Lung (tissue), 12 donors: ENCODE results near the gene SYNE1. TPM values are rescaled to one million over a fixed set of nuclear protein-coding genes. Genes with fewer than 3 reads are reported as not detected.

ENCODE experiments used
- ATAC-seq: fragments of 200-7000 bp; cut with Tn5 transposase; one replicate; pipeline ENCODE4 v1.9.1; 2020; ENCODE audit warnings: moderate number of reproducible peaks; ENCODE audit not compliant: insufficient read depth, low FRiP score
- DNase-seq, 3 donors: peaks; one replicate each; pipeline ENCODE4 v3.0.0-alpha.2; 2013 to 2017
- H3K27ac ChIP-seq, 2 donors: one replicate each; pipeline ENCODE4 v1.5.1; 2013; ENCODE audit warnings: mild to moderate bottlenecking in 2 of 2, moderate library complexity in 2 of 2, control low read depth in 1 of 2, inconsistent platforms in 1 of 2, low read depth in 1 of 2, low read length in 1 of 2
- H3K27me3 ChIP-seq, 3 donors: one replicate each; pipeline ENCODE4 v1.5.1; 2013; ENCODE audit warnings: low read length in 2 of 3; ENCODE audit not compliant: control insufficient read depth in 3 of 3, insufficient read depth in 3 of 3
- H3K36me3 ChIP-seq, 4 donors: one replicate each; pipeline ENCODE4 v1.5.1; 2013; ENCODE audit warnings: low read length in 4 of 4, mild to moderate bottlenecking in 1 of 4, moderate library complexity in 1 of 4; ENCODE audit not compliant: control insufficient read depth in 4 of 4, insufficient read depth in 4 of 4
- H3K4me1 ChIP-seq, 5 donors: one replicate each; pipeline ENCODE4 v1.5.1; 2013; ENCODE audit warnings: low read length in 5 of 5, mild to moderate bottlenecking in 2 of 5, moderate library complexity in 1 of 5; ENCODE audit not compliant: control insufficient read depth in 5 of 5, insufficient read depth in 5 of 5
- H3K4me3 ChIP-seq: one replicate; pipeline ENCODE4 v1.5.1; 2013; ENCODE audit warnings: mild to moderate bottlenecking, control low read depth, moderate library complexity
- H3K9ac ChIP-seq, 2 donors: one replicate each; pipeline ENCODE4 v1.5.1; 2013; ENCODE audit warnings: low read length in 2 of 2, control low read depth in 1 of 2; ENCODE audit not compliant: insufficient read depth in 1 of 2
- H3K9me3 ChIP-seq, 4 donors: one replicate each; pipeline ENCODE4 v1.5.1; 2013; ENCODE audit warnings: low read length in 3 of 4, mild to moderate bottlenecking in 1 of 4, moderate library complexity in 1 of 4; ENCODE audit not compliant: control insufficient read depth in 4 of 4, insufficient read depth in 3 of 4
- CTCF ChIP-seq: IDR thresholded peaks from 2 replicates; pipeline ENCODE4 v1.5.1; 2012; ENCODE audit warnings: mild to moderate bottlenecking; ENCODE audit errors: control extremely low read depth, extremely low read depth
- WGBS, 2 donors: extraction: QIAGEN DNeasy Blood & Tissue Kit; methylation state at CpG; one replicate each; pipeline ENCODE4 v1.1.7; 2013; 5-methylcytosine and 5-hydroxymethylcytosine counted together
- polyA plus RNA-seq, 2 donors: library from polyadenylated mRNA; stranded (reverse); fragments of 200-250 nt; gene quantifications; one replicate each; pipeline ENCODE4 v1.2.1, GENCODE V29; 2013
- total RNA-seq, 2 donors: library from RNA; depleted of rRNA in 1 of 2; stranded (reverse); fragments of >200 nt in 1 of 2; gene quantifications; one replicate each; pipeline ENCODE4 v1.2.1, GENCODE V29; 2014 to 2021
- donor health status: control.
- donor health status: control.
- donor health status: Bipolar disorder and iron deficiency.
- donor health status: healthy.
- donor health status: DM: yes; HTN: yes; CAD: no.

Gene SYNE1
- total and polyA plus RNA-seq, 4 donors, result 26.4 to 352 (median 131) TPM

- H3K4me3 ChIP-seq, result no peak overlapping the region
- no peaks in the 10 kb centered on the region for H3K36me3 ChIP-seq
- peaks cover 0 to 9% (median 0%) of the 10 kb centered on the region in 5 donors for H3K4me1 ChIP-seq
- H3K27me3 ChIP-seq, result no peaks in the 10 kb centered on the region
- no peak for DNase-seq
- 75 to 82% methylated on average over 6 of the region's 6 CpGs for WGBS, 2 donors
- no peak for TF ChIP-seq CTCF
- no peak for ATAC-seq
- no peak overlapping the region for H3K9ac ChIP-seq
- no peak overlapping the region for H3K27ac ChIP-seq
- peaks cover 0 to 1% (median 0%) of the 10 kb centered on the region in 4 donors for H3K9me3 ChIP-seq
Measured at GRCh38 chr6:152093711-152094110, 543.5 kb downstream of the SYNE1 start.

GRCh38 chr6:152091851-152092341 is 545.3 kb downstream of the SYNE1 start:
- Histone ChIP-seq H3K9me3 (peaks cover 0 to 1% (median 0%) of the 10 kb centered on the region in 4 donors), H3K27ac (no peak overlapping the region), H3K4me3 (no peak overlapping the region), H3K4me1 (peaks cover 0 to 9% (median 0%) of the 10 kb centered on the region in 5 donors), H3K36me3 (no peaks in the 10 kb centered on the region), H3K9ac (no peak overlapping the region), H3K27me3 (no peaks in the 10 kb centered on the region)
- TF ChIP-seq CTCF, result no peak
- ATAC-seq (no peak), DNase-seq (no peak)
- WGBS, 2 donors, result 79 to 92% methylated on average over 4 of the region's 4 CpGs

- TF ChIP-seq CTCF, result no peak
- Histone ChIP-seq H3K9ac (no peak overlapping the region), H3K27ac (no peak overlapping the region), H3K4me3 (no peak overlapping the region), H3K27me3 (no peaks in the 10 kb centered on the region), H3K4me1 (peaks cover 0 to 9% (median 0%) of the 10 kb centered on the region in 5 donors), H3K36me3 (no peaks in the 10 kb centered on the region), H3K9me3 (peaks cover 0 to 1% (median 0%) of the 10 kb centered on the region in 4 donors)
- 51 to 70% methylated on average over 2 of the region's 2 CpGs for WGBS, 2 donors
- ATAC-seq (no peak), DNase-seq (peak in 1 of 3 donors; percentile 19)
Measured at GRCh38 chr6:152091201-152091600, 546.0 kb downstream of the SYNE1 start.

GRCh38 chr6:152089992-152090391 is 547.2 kb downstream of the SYNE1 start:
- ATAC-seq (no peak), DNase-seq (no peak)
- no peaks in the 10 kb centered on the region for H3K27me3 ChIP-seq
- peaks cover 0 to 1% (median 0%) of the 10 kb centered on the region in 4 donors for H3K9me3 ChIP-seq
- H3K27ac ChIP-seq, result no peak overlapping the region
- no peaks in the 10 kb centered on the region for H3K36me3 ChIP-seq
- WGBS, 2 donors, result 89 to 91% methylated on average over 7 of the region's 7 CpGs
- no peak overlapping the region for H3K4me3 ChIP-seq
- H3K9ac ChIP-seq, result no peak overlapping the region
- H3K4me1 ChIP-seq, result peaks cover 0 to 9% (median 0%) of the 10 kb centered on the region in 5 donors
- no peak for TF ChIP-seq CTCF
